ENCODE measurements around the gene SCNM1.
"Not testable (repeated sequence)": the region's sequence is repeated elsewhere in the genome, so short reads cannot be mapped to it uniquely, and the experiment has no call there.

Gene SCNM1

DNA sequence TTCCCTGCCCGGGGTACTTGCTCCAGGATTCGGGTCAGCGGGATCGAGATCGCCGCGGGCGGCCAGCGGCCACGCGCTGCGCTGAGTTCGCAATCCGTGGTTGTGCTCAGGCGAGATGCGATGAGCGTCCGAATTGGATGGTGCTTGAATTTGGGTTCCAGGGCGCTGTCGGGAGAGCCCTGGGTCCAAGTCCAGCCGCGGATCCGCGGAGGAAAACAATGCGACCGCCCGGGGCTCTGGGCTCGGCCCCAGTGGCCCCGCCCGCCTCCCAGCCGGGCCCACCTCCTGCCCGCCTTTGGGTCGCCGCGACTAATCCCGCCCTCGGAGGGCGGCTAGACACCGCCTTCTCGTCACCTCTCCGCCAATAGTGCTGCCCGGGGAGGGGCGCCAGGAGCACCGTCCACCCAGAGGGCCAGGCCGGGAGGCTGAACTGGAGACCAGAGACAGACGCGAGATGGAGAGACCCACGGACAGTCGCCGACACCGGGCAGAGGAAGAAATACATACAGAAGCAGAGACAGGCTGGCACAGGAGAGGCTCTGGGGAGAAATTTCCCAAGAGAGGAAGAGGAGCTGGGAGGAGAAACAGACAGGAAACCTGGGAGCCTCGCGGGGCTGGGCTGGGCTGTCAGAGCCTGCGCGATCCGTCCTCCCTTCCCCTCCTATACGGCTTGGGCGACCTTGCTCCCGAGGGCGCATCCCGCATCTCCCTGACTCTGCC lies 19.4 kb upstream of the SCNM1 start, which contains the start of gene SEMA6C:
Gene SEMA6C (minus strand): TSS at position 220 of the 720 bp plus-strand sequence. CDS start 4,010 bp downstream, outside the sequence.
- DNase-seq, result peak; percentile 86 to 89

DNA sequence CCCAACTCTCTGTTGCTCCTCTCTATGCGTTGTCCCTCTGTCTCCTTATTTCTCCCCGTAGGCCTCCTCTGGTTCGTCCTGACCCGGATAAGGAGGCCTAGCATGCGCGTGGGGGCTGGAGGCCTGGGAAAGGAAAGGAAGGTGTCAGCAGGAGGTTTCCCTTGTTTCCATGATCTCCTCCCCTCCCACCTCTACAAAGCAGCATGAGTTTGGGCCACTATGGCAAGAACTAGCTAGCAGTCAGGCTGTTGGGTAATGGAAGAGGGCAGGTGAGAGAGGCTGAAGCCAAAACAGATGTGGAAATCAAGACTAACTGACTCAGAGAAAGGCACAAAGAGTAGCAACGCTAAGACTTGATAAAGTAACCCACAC lies 18.8 kb upstream of the SCNM1 start:
- no peak for DNase-seq

DNA sequence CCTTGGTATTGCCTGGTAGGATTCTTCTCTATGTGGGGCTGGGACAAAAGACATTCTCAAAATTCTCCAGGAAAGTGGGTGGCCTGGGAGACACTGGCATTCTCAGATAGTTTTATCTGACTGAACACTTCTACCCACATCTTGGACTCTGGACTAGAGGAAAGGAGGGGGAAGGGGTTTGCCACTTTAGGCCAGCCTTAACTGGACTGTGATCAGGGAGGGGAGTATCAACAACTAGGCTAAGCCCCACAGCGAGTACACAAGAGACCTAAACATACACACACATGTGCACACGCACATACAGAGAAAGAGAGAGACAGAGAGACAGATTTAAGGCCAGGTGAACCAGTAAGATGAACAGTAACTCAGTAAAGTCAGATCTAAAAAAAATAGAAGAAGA lies 18.3 kb upstream of the SCNM1 start:
- DNase-seq, result no peak

DNA sequence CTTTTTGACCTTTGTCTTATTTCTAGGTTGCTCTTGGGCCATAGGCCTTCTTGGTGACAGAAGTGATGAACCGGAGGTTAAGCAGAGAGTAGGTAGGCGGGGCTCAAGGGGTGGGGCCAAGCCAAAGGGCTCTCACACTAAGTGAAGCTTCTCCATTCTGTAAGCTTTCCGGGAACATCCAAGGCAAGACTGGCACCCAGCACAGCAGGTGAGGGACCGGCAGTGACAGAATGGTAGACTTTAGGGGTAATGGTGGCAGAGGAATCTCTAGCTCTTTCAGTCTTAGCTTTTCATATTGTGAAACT lies 9.5 kb upstream of the SCNM1 start, which contains the start of gene TNFAIP8L2:
Gene TNFAIP8L2 (plus strand): TSS at position 135 of the 305 bp plus-strand sequence. CDS start 2,049 bp downstream, outside the sequence.
- DNase-seq, result peak; percentile 85 to 89

DNA sequence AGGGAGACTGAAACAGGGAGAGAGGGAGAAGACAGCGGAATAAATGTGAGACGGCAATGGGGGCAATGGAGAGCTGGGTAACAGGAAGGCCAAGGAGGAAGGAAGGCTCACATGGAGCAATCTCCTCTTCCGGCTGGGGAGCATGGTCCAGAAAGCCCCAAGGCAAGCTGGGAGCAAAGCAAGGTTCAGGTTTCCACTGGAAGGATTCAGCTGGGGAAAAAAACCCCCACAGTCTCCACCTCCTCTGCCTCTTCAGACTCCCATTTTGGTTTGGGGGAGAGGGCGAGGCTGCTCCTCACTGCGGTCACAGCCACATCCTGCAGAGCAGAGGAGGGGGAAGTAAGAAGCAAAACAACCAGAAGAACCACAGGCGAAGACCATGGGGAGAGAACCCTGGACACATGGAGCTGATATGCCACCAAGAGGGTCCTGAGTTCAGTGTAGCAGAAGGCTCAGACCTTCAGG lies 8.8 kb upstream of the SCNM1 start:
- peak; percentile 58 to 60 for DNase-seq

DNA sequence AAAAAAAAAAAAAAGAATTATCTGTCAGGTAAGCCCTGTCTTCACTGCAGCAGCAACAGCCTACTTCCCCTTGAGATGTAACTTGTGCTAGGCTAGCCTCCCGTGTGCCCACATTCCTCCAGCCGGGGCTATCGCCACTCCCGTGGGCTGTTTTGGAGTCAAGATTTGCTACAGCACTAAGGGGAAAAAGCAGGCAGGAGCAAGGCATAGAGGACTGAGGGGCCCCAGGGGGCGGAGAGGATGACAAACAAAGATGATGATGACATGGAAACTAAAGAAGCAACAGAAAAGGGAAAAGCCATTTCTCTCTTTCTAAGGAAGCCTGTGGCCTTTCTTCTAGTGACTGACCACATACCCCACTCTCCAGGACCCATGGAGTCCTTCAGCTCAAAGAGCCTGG lies 7.6 kb upstream of the SCNM1 start:
- DNase-seq, result peak; percentile 37 to 39

DNA sequence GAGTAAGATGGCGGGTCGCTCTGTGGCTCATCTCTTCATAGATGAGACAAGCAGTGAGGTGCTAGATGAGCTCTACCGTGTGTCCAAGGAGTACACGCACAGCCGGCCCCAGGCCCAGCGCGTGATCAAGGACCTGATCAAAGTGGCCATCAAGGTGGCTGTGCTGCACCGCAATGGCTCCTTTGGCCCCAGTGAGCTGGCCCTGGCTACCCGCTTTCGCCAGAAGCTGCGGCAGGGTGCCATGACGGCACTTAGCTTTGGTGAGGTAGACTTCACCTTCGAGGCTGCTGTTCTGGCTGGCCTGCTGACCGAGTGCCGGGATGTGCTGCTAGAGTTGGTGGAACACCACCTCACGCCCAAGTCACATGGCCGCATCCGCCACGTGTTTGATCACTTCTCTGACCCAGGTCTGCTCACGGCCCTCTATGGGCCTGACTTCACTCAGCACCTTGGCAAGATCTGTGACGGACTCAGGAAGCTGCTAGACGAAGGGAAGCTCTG lies 7.1 kb upstream of the SCNM1 start:
- peak; percentile 5 to 17 for DNase-seq

DNA sequence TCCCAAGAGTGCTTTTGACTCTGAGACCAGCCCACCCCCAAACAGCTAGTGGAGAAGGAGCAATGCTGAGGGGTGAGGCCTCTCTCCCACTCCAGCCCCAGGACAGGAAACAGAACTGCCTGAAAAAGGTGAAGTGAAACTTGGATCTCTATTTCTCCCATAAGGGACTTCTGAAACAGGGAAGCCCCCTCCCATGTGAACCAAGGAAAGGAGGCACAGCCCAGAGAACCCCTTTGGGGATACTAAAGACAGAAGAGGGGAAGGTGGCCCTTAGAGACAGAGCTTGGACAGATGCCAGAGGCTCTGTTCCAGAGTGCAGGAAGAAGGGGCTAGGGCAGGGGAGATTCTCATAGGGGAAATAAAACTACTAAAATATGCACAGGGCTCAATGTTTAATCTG lies 6.6 kb upstream of the SCNM1 start:
- peak; percentile 47 to 51 for DNase-seq

DNA sequence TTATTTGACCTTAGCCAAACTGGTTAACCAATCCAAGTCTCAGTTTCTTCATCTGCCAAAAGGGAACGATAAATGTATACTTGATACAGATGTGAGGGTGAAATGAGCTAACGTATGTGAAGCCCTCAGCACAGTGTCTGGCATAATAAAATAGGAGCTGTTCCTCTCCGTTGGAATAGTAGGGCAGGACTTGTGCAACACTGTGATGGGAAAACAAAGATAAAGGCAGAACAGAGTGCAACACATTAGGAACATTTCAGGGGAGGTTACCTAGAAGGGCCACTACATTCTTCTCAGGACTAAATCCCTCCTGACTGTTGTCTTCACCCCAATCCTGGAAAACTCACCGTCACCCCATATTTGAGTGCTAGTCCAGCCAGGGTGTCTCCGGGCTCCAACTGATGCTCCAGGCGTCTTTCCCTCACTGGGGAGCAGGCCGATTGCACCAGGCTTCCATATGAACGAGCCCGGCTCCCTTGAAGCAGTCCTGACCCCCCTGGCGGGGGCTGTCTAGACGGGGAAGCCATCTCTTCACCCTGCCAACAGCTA lies 1.1 kb upstream of the SCNM1 start:
- no peak for DNase-seq

DNA sequence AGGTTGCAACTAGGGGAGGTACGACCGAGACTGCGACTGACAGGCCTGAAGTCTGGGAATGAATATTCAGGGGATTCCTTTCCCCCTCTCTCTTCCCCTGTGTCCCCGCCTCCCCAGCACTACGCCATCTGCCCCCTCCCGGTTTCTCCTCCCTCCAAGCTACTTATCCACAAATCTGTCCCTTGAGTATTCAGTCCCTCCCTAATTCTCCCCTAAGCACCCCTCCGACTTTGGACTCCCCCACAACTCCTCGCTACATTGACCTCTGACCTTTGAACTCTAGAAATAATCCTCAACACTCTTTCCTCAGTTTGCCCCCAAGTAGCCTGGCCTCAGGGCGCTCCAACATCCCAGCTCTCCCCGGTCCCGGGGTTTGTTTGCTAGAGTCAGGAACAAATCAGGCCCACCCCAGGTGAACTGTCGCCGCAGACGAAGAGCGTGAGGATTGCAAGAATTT lies 635 bp upstream of the SCNM1 start:
- no peak for DNase-seq

DNA sequence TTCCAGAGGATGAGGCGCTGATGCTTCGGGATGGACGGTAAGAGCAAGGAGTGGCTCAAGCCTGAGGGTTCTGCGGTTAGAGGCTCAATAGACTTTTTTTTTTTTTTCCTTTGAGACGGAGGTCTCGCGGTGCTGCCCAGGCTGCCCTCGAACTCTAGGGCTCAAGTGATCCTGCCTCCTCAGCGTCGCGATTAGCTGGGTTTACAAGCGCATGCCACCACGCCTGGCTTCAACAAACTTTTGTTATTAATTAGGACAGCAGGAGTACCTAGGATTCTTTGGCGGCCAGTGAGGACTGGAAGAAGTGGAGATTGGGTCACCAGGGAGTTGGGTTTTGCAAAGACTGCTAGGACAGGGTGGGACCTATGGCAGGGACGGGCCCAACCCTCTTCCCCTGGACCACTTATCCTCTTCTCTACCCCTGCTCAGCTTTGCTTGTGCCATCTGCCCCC lies 587 bp downstream of the SCNM1 start:
- peak; percentile 13 to 15 for DNase-seq

DNA sequence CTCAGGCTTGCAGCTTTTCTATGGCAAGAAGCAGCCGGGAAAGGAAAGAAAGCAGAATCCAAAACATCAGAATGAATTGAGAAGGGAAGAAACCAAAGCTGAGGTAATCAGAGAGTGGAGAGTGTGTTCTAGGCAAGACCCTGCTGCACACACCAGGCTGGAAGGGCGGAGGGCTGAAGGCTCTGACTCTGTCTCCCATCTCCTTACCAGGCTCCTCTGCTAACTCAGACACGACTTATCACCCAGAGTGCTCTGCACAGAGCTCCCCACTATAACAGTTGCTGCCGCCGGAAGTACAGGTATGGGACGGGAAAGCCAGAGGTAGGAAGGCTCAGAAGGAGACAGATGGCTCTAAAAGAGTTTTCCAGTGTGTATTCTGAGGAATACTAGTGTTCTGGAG lies 1.2 kb downstream of the SCNM1 start:
- DNase-seq, result no peak

DNA sequence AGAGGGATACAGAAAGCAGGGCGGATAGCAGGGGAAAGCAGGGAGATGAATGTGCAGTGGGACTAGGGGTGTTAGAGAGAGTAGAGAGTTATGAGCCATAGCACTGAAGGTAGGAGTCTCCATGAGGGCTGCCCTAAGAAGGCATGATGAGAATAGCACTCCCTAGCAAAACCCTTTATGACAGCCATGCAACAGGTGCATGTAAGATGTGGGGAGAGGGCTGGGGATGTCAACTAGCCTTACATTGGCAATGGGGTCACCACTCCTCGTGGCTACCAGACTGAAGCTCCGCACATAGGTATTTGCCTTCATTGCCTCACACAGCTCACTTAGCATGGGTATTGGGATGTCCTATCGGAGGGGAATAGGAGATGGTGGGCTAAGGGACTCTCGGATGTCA lies 5.2 kb downstream of the SCNM1 start:
- DNase-seq, result no peak

DNA sequence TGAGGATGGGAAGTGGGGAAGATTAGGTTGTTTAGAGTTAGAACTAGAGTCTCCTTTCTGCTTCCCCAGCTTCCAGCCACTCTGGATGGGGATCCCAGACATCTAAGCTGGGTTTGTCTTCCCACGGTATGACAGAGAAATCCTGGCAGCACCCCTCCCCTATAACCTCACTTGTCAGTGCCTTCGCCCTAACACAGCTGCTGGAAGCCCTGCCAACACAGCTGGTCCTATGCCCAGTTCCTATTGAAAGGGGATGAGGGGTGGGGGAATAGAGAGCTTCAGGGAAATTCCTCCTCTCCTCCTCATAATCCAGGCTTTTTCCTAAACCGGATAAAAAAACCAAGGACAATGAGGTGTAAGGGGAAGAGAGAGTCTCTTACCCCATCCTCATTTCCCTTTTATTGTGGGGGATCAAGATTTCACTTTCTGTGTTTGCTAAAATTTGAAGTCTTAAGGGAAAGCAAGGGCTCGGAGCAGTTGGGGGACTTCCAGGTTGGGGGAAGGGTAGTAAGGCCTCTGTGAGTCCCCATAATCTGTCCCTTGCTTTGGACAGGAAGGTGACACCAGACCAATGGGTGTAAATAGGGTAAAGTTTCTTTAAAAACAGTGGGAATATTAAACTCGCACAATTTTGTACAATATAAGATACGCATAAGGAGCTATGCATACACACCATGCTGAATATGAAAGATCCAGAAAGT lies 9.2 kb downstream of the SCNM1 start:
- no peak for DNase-seq

DNA sequence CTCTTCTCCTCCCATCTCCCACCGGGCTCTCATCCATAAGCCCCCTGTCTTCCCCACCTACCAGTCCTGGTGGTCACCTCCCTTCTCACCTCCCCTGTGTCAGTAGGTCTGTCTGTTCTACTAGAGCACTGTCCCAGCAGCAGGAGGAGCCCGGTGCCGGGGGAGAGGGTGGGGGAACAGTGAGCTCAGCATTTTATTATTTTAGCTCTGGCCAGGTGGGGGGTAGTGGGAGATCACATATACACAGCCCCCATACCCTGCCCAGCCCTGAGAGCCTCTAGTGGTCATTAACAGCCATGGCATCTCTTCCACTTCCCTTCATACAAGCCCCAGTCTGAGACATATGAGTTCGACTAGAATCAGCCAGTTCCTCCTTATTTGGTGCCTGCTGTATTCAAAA lies 9.9 kb downstream of the SCNM1 start, which contains the start of gene TMOD4:
Gene TMOD4 (minus strand): TSS at position 119 of the 400 bp plus-strand sequence. CDS start 1,106 bp downstream, outside the sequence.
- peak; percentile 28 to 37 for DNase-seq

DNA sequence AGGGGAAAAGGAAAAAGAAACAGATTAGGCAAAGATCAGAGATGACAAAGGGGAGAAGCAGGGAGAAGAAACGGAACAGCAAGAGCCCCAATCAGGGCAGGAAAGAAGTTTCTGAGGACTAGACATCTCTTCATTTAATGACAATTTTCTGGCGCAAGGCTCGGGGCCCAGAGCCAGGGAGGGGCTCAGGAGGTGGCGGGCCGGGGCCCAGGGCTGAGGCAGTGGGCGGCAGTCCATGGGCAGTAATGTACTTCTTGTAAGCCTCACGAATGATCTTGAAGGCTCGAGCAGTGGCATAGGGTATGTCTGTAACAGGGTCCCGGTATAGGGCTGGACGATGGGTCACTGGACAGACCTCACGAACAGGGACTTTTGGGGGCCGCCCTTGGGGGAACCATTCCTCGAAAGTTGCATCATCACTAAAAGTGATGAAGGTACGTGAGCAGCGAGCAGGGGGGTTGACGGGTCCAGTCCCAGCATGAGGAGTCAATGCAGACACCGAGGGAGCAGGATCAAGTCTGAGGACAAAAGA lies 10.6 kb downstream of the SCNM1 start:
- DNase-seq, result no peak

DNA sequence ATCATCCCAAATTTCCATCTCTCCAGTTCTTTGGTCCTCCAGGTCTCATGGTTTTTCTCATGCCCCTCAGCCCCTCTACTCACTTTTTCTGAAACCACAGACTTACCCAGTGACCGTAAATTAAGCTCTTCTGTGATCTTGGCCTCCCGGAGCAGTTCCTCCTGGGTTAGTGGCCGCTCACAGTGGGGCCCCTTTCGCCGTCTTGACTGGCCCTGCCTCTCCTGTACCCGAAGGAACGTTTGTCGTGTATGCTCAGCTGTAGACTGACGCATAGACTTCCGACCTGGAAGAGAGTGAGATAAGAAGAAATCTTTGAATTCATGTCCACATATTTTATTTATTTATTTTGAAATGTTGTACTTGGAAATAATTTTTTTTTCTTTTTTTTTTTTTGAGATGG lies 18.3 kb downstream of the SCNM1 start:
- DNase-seq, result no peak

DNA sequence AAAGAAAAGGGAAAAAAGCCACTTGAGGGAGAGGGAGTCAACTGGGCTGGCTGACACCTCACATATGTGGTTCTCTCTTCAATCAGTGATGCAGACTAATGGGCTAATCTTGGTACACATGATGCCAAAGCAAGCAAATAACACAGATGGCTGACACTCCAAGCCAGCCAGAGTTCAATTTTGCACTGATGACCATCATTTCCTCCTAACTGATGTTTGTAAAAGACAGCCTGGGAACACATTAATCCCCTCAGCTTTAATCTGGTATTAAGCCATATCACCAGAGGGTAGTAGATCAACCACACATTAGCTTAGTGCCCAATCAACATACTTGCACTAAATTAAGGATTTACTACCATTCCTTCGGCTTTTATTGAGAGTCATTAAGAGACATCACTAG lies 21.3 kb downstream of the SCNM1 start:
- no peak for DNase-seq

DNA sequence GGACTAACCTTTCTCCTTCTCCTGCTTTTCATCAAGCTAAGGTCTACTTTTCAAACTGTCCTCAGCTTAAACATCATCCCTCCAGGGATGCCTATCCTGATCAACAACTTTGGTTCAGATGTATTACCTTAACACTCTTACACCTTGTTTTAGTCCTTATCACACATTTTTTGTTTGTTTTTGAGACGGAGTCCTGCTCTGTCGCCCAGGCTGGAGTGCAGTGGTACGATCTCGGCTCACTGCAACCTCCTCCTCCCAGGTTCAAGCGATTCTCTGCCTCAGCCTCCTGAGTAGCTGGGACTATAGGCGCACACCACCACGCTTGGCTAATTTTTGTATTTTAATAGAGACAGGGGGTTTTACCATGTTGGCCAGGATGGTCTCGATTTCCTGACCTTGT lies 22.7 kb downstream of the SCNM1 start:
- not testable (repeated sequence) for DNase-seq

DNA sequence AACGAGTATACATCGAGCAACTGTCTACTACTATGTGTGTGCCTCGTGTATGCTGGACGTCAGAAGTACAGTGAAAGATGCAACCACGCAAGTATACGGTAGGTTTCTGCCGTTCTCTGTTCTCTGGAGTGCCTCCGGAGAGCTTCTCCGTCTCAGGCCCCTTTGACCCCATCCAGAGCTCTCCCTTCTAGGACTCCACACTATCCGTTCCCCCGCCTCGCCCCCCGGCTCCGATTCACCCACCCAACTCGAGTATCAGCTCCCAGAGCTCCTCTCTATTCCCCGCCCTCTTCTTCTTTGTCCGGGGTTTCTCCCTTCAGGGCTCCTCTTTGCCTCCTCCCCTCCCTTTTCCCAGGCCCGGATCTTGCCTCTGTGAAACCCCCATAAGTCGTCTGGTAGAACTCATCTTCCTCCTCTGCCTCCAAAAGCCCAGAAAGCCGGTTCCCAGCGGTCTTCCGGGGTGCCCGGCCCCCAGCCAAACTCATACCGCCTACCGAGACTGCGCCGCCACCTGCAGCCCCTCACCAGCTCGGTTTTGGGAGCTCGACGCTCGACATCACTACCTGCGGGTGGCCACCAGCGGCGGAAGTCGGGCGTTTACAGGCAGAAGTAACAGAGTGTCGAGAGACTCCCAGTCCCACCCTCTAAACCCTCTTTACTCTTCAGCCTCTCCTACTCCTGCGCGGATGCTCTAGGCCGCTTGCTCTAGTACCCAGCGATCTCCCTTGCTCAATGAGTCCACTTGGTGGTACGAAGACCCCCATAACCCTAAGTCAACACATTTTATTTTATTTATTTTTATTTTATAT lies 23.9 kb downstream of the SCNM1 start, which contains the start of gene VPS72:
Gene VPS72 (minus strand): TSS at position 561 of the 809 bp plus-strand sequence. CDS start 76 bp downstream, at position 485.
- peak; percentile 75 to 83 for DNase-seq

DNA sequence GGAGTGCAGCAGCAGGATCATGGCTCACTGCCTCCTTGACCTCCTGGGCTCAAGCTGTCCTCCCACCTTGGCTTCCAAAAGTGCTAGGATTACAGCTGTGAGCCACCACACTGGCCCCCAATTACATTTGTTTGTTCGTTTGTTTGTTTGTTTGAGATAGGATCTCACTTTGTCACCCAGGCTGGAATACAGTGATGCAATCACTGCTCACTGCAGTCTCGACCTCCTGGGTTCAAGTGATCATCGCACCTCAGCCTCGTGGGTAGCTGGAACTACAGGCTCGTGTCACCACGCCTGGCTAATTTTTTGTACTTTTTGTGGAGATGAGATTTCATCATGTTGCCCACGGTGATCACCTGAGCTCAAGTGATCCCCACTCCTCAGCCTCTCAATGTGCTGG lies 26.1 kb downstream of the SCNM1 start:
- no peak for DNase-seq

DNA sequence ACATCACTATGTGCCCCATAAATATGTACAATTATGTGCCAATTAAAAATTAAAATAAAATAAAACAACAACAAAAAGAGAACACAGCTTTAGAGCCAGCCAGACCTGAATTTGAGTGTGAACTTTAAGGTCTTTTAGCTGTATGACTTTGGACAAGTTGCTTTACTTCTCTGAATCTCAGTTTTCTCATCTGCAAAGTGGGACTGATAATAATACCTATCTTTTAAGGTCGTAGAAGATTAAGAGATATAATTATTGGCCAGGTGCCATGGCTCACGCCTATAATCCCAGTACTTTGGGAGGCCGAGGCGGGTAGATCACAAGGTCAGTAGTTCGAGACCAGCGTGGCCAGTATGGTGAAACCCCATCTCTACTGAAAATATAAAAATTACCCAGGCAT lies 27.4 kb downstream of the SCNM1 start:
- DNase-seq, result no peak

All from inflammatory macrophage (primary cell).